ENCODE results near the gene SLIT3. TPM values are rescaled to one million over a fixed set of nuclear protein-coding genes. Genes with fewer than 3 reads are reported as not detected.

Gene SLIT3
- total RNA-seq, 1 experiment from 2014 or later: 0.10 TPM

- no peak overlapping the region for H2AFZ ChIP-seq (ENCODE audit: low read depth, low read length, poor library complexity, severe bottlenecking)
- H3K27me3 ChIP-seq (ENCODE audit: insufficient read depth, low read length): peaks cover 17% of the 10 kb centered on the region
- no peak overlapping the region for H3K4me3 ChIP-seq (replicated peaks in 1 of 2; ENCODE audit: low read depth in 1 of 2, low read length in 2 of 2)
- TF ChIP-seq YY1 (IDR thresholded peaks at IDR 0.05; ENCODE audit: extremely low read depth, insufficient replicate concordance, low read depth, low read length) (no peak), RAD21 (IDR thresholded peaks at IDR 0.05; ENCODE audit: low read depth) (peak; percentile 39; the same call in 1 of the 2 replicates), TCF7L2 (IDR thresholded peaks at IDR 0.05; ENCODE audit: borderline replicate concordance, extremely low read depth, insufficient read depth, insufficient read length) (no peak), EGR1 (IDR thresholded peaks at IDR 0.05; ENCODE audit: low read depth) (no peak), SRF (IDR thresholded peaks at IDR 0.05; ENCODE audit: low read depth) (no peak), SP1 (IDR thresholded peaks at IDR 0.05; ENCODE audit: low read depth) (no peak), EZH2phosphoT487 (IDR thresholded peaks at IDR 0.05; ENCODE audit: borderline replicate concordance) (no peak), CTCF (IDR thresholded peaks at IDR 0.05 in 2 of 3, conservative IDR thresholded peaks at IDR 0.05 in 1 of 3; ENCODE audit: borderline replicate concordance in 1 of 3, insufficient read depth in 1 of 3, low read depth in 2 of 3, low read length in 2 of 3) (peak; percentile 8 to 59 (median 40); a peak in 5 of 6 replicates), ZBTB33 (IDR thresholded peaks at IDR 0.05; ENCODE audit: extremely low read depth, insufficient replicate concordance, low read length) (no peak)
- no peaks in the 10 kb centered on the region for H3K79me2 ChIP-seq (ENCODE audit: insufficient read depth, low read length)
- H3K36me3 ChIP-seq (ENCODE audit: control insufficient read depth in 1 of 2, insufficient read depth in 2 of 2, low read length in 2 of 2): no peaks in the 10 kb centered on the region
- H3K27ac ChIP-seq (ENCODE audit: low read depth, low read length): no peak overlapping the region
- no peak overlapping the region for H3K9ac ChIP-seq (ENCODE audit: low read length)
- H3K9me3 ChIP-seq (ENCODE audit: control insufficient read depth in 1 of 2, insufficient read depth in 1 of 2, low read depth in 1 of 2, low read length in 2 of 2): no peaks in the 10 kb centered on the region
- peak; percentile 65; the same call in 1 of the 2 replicates for ATAC-seq
- no peak overlapping the region for H3K4me2 ChIP-seq (ENCODE audit: low read length)
- ChIA-PET POLR2A (no interaction called here), CTCF (no interaction called here), RAD21 (ENCODE audit: low non-redundant PET in 1 of 2, low total read pairs in 2 of 2, uncharacterized antibody in 2 of 2, unreplicated experiment in 2 of 2) (no interaction called here)
- no peaks in the 10 kb centered on the region for H4K20me1 ChIP-seq (ENCODE audit: insufficient read depth)
- H3K9me2 ChIP-seq (ENCODE audit: insufficient read depth): no peaks in the 10 kb centered on the region
- no peak for DNase-seq (ENCODE audit: low read depth, low spot score)
- no TSS peak for BruUV-seq (replicated peaks)
- intact Hi-C loops (cut with micrococcal nuclease): loop anchor here (1.0 to 5.0 kb wide), 2 partner anchors 315 to 951 kb away; no protein-coding TSS in a partner anchor
- H3K4me1 ChIP-seq (ENCODE audit: control insufficient read depth in 1 of 2, insufficient read depth in 2 of 2, low read length in 2 of 2): no peaks in the 10 kb centered on the region
Observed at GRCh38 chr5:169265888-169266287, 35.1 kb downstream of the SLIT3 start.

Data from HCT116 (cell line).